GM18951 (cell line): ENCODE measurements around the gene RPS19.

Experiments
- POLR2A ChIP-seq: IDR thresholded peaks from 4 replicates; pipeline ENCODE4 v1.6.1; 2011; ENCODE audit warnings: mild to moderate bottlenecking; ENCODE audit not compliant: insufficient read length, insufficient read depth; ENCODE audit errors: extremely low read depth
- in situ Hi-C: fragments of 300-500 bp; cut with MboI; formaldehyde crosslinking; loops from one replicate; pipeline ENCODE4 v1.12.0; 2022; ENCODE audit warnings: low sequenced_read_pairs, mixed read lengths, inconsistent platforms; ENCODE audit not compliant: unreplicated experiment

Gene RPS19

GRCh38 chr19:41921577-41922576 is 61.8 kb downstream of the RPS19 start:
- in situ Hi-C loops, result no loop called here
- no peak for TF ChIP-seq POLR2A
